GM19043 (cell line): ENCODE results near the gene WASHC1.
"Not testable (repeated sequence)": the region's sequence is repeated elsewhere in the genome, so short reads cannot be mapped to it uniquely, and the experiment has no call there.

Source experiments
- ATAC-seq: cut with Tn5 transposase; IDR thresholded peaks from one replicate; pipeline ENCODE4 v1.9.1; 2021; ENCODE audit warnings: low read depth; ENCODE audit not compliant: unreplicated experiment

The WASHC1 gene

DNA sequence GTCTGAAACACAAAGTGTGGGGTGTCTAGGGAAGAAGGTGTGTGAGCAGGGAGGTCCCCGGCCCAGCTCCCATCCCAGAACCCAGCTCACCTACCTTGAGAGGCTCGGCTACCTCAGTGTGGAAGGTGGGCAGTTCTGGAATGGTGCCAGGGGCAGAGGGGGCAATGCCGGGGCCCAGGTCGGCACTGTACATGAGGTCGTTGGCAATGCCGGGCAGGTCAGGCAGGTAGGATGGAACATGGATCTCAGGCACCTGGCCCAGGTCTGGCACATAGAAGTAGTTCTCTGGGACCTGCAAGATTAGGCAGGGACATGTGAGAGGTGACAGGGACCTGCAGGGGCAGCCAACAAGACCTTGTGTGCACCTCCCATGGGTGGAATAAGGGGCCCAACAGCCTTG is 12.4 kb downstream of the WASHC1 start:
- not testable (repeated sequence) for ATAC-seq

DNA sequence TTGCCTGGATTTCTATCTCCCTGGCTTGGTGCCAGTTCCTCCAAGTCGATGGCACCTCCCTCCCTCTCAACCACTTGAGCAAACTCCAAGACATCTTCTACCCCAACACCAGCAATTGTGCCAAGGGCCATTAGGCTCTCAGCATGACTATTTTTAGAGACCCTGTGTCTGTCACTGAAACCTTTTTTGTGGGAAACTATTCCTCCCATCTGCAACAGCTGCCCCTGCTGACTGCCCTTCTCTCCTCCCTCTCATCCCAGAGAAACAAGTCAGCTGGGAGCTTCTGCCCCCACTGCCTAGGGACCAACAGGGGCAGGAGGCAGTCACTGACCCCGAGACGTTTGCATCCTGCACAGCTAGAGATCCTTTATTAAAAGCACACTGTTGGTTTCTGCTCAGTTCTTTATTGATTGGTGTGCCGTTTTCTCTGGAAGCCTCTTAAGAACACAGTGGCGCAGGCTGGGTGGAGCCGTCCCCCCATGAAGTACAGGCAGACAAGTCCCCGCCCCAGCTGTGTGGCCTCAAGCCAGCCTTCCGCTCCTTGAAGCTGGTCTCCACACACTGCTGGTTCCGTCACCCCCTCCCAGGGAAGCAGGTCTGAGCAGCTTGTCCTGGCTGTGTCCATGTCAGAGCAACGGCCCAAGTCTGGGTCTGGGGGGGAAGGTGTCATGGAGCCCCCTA is 15.0 kb downstream of the WASHC1 start:
- not testable (repeated sequence) for ATAC-seq

DNA sequence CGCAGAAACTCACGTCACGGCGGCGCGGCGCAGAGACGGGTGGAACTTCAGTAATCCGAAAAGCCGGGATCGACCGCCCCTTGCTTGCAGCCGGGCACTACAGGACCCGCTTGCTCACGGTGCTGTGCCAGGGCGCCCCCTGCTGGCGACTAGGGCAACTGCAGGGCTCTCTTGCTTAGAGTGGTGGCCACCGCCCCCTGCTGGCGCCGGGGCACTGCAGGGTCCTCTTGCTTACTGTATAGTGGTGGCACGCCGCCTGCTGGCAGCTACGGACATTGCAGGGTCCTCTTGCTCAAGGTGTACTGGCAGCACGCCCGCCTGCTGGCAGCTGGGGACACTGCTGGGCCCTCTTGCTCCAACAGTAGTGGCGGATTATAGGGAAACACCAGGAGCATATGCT is 18.1 kb downstream of the WASHC1 start:
- not testable (repeated sequence) for ATAC-seq

DNA sequence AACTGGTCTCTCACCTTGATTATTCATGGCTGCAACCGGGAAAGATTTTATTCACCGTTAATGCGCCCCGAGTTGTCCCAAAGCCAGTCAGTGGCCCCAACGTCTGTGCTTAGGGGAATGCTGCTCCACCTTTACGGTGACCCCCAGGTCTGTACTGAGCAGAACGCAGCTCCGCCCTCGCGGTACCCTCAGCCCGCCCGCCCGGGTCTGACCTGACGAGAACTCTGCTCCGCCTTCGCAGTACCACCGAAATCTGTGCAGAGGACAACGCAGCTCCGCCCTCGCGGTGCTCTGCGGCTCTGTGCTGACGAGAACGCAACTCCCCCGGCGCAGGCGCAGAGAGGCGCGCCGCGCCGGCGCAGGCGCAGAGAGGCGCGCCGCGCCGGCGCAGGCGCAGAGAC is 18.6 kb downstream of the WASHC1 start:
- not testable (repeated sequence) for ATAC-seq

DNA sequence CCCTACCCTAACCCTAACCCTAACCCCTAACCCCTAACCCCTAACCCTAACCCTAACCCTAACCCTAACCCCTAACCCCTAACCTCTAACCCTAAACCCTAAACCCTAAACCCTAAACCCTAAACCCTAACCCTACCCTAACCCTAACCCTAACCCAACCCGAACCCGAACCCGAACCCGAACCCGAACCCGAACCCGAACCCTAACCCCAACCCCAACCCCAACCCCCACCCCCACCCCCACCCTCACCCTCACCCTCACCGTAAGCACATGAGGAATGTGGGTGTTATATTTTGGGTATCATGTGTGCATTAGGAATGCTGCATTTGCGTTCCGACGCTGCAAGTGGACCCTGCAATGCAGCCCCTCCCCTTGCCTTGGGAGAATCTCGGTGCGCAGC is 19.0 kb downstream of the WASHC1 start:
- not testable (repeated sequence) for ATAC-seq
